NCI-H446 (cell line): ENCODE data around the gene DCUN1D3.
"Not testable (repeated sequence)": the region's sequence is repeated elsewhere in the genome, so short reads cannot be mapped to it uniquely, and the experiment has no call there.

Experiments
- DNase-seq, 2 experiments: peaks; one replicate each; lab custom pipeline; 2025; lab: John Stamatoyannopoulos, UW

The DCUN1D3 gene

GRCh38 chr16:20862162-20862960, 37.8 kb downstream of the DCUN1D3 start:
- DNase-seq, result no peak

DNA sequence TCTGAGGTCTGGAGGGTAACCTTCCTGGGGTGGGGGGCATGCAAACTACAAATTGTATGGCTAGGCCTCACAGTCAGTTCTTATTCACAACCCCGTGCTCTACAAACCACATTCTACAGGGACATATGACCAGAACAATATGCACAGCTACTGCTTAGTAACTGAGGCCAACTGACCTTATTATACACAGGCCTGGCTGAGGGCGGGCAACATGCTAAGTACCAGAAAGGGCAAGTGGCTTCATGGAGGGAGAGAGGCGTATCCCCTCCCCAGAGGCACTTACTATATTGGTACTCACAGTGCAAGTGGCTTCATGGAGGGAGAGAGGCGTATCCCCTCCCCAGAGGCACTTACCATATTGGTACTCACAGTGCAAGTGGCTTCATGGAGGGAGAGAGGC, 39.2 kb downstream of the DCUN1D3 start:
- DNase-seq, result not testable (repeated sequence)

DNA sequence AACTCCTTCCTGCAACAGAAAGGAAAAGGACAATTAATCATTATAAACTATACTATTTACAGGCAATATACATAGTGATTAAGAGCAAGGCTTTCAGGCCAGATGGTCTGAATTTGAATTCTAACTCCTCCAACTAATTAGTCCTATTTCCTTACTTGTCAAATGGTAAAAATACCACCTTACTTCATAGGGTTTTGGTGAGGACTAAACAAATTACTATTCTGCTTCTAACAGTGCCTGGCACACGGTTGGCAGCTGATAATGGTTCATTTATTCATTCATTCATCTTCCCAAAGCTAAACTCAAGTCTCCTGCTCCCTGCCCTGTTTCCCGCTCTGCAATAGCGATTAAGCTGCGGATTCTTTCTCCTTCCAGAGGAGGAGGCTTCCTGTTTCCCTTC, 39.8 kb downstream of the DCUN1D3 start:
- DNase-seq, result no peak

GRCh38 chr16:20859699-20860098, 40.5 kb downstream of the DCUN1D3 start:
- no peak for DNase-seq

GRCh38 chr16:20859229-20859628, 40.9 kb downstream of the DCUN1D3 start:
- no peak for DNase-seq

DNA sequence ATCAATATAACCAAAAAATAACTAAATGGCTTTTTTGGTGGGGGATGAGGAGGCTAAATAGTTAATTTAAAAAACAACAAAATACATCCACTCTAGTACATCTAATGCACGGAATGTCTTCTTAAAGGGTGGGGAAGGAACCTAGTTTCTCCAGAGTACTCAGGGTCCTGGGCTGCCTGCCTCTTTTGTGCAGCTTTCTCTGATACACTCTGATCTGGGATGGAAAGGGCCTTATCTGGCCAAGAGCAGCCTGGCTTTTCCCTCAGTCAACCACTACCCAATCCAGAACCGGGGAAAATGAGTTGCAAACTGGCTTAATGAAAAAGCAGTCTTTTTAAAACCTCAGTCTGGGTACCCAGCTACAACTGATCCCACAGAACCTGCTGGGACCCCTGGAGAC, 42.9 kb downstream of the DCUN1D3 start:
- DNase-seq, result no peak

GRCh38 chr16:20854963-20855362, 45.2 kb downstream of the DCUN1D3 start:
- no peak for DNase-seq

DNA sequence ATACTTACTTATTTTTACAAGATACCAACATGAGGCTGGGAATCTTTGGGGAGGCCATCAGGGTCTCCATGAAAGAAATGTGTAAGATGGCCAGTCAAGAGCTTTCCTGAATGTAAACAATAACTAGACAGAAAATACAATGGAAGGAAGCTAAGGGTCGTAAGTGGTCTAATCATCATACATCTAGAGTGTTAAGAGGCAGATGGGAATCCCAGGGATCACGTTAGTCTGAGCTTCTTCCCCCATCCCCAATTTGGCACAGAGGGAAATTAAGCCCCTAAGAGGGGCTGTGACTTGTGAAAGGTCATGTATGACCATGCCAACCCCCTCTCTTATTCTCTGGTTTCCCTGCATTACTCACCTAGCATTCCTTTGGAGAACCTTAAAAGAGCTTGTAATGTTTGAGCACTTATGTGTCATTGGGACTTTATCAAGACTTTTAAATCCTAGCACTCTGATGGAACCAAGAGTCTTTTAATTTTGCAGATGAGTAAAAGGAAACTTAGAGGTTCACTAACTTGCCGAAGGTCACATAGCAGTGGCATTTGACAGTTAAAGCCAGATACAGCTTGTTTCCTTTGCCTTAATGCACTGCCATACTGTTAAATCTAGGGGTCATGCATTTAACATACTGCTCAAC, 46.1 kb downstream of the DCUN1D3 start:
- no peak for DNase-seq

DNA sequence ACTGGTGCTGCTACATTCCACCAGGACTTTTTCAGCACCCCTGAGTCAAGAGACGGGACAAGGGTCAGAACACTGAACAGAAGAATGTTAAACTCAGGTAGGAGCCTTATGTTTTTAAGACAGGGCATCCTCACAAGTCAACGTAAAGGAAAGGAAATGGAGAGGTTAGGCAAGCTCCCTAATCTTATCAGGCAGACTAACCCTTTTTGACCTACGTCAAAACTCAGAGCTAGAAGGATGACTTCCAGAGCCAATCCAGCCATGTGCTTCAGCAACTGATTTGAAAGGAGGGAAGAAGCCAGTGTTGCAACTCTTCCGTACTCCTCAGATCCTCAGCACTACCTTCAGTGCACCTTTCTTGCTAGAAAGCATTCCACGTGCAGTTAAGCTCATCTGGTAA, 47.0 kb downstream of the DCUN1D3 start:
- no peak for DNase-seq

DNA sequence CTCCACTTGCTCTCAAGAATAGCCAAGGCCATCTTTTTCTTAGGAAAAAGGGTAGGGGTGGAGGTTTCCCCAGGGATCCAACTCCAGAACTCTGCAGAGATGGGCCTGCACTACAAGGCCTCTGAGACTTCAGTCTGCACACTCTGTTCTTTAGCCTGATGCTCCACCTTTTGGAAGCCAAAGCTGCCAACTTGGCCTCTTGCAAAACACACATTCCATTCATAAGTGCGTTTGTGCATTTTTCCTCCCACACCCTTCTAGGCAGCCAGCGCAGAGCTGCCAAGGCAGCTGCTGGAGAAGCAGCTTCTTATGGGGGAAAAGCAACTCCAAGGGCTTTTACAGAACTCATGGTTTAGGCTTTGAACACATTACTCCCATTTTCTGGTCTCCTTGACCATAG, 48.6 kb downstream of the DCUN1D3 start:
- DNase-seq, result peak in 1 of 2 experiments; percentile 34

DNA sequence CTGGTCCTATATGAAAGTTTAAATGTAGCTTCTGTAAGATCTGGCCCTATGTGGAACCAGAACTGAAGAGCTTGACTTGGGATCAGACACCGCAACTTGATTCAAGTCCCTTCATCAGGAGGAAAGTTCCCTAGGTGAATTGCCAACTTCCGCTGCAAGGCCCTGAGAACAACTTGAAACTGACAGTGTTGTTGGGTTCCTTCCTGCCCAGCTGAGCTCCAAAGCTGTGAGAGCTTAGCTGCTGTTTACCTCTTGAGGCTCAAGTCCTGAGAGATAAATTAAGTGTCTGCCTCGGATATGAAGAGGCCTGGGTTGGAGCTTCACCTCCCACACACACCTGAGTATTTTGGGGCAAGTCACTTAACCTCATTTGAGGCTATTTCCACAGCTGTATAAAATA, 49.2 kb downstream of the DCUN1D3 start:
- no peak for DNase-seq

DNA sequence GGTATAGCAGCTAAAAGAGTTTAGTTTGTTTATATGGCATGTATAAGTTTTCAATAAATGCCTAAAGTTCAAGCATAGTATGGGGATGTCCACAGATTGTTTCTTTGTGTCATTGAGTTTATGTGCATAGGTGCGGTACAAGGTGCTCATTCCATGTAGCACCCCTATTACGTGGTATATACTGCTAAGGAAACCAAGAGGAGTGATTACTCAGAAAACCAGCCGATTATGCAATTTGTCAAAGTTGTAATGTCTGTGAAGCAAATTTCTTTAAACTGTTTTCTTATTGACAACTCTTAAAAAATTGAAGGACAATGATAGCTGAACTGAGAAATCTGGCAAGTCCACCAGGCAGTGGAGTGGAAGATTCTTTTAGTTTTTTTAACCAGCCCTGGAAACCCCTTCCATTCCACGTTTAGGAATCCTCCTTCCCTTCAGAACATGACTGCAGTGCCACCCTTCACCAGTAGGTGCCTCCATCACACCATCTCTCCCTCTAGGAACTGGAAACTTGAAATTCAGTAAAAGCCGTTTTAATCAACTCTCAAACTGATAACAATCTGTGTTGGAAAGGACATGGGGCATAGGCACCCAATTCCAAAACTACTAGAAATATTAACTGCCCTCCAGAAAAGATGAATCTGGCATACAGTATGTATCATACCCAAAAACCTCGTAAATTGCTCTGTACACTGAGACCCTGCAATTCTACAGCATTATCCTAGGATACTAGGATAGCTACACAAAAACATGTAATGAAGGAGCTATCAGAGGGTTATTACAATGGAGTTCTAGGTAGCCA, 50.4 kb downstream of the DCUN1D3 start:
- peak; percentile 55 to 63 for DNase-seq

DNA sequence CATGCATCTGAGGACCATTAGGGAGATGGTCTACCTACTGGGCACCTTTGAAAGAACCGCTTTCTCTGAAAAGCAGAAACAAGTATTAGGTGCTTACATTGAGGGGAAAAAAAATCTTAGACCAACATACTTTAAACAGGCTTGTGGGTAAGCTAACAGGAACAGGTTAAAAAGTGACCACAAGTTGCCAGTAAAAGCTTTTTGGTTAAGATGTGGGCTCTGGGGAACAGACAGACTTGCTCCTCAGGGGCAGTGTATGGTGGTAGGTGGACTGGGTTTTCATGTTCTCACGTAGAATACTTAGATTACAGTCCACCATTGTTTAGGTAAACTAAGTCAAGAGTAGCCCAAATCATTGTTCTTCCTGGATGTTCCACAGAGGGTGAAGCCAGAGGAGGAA, 52.6 kb downstream of the DCUN1D3 start:
- no peak for DNase-seq

- DNase-seq, result no peak
Observed at GRCh38 chr16:20846551-20846950, 53.6 kb downstream of the DCUN1D3 start.

DNA sequence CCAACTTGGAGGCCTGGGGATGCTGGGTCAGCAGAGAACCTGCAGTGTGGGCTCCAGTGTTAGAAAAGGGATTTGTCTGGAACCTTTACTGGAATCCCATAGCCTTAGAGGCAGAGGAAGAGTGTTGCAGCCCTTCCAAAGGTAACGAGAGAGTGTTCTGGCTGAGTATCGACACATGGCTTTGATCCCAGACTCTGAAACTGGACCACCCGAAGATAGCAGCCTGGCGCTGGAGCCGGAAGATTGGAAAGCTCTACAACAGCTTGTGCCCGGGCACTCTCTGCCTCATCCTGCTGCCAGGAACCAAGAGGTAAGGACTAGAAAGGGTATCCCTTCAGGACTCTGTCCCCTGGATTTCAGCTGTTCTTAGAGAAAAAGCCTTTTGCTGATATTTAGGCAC, 54.1 kb downstream of the DCUN1D3 start:
- peak in 1 of 2 experiments; percentile 42 for DNase-seq

DNA sequence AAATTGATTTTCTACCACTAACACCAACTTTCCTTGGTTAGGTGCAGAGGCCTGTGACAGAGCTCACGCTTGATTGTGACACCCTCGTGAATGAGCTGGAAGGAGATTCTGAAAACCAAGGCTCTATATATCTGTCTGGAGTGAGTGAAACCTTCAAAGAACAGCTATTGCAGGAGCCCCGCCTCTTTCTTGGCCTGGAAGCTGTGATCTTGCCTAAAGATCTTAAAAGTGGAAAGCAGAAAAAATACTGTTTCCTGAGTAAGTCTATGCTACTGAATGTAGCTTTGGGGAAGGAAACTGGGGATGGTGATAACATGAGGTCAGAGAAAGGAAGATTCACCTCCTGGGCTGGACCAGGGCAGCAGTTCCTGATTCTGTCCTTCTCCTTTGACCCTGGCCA, 55.6 kb downstream of the DCUN1D3 start:
- no peak for DNase-seq

DNA sequence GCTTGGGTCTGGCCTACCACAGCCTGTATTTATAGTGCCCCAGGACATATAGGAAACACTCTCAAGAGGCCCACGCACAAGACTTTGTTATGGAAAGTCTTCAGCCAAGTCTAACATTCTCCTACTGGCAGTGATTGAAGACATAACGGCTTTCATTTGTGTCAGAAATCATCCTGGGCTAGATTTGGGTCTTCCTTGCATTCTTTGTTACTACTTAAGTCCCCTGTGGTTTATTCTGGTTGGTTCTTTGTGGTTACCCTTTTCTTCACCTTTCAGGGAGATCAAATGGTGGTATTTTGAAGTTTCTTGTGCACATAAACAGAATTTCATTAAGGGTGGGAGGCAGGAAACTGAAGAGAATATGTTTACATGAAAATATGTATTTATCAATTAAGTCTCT, 56.1 kb downstream of the DCUN1D3 start:
- no peak for DNase-seq

DNA sequence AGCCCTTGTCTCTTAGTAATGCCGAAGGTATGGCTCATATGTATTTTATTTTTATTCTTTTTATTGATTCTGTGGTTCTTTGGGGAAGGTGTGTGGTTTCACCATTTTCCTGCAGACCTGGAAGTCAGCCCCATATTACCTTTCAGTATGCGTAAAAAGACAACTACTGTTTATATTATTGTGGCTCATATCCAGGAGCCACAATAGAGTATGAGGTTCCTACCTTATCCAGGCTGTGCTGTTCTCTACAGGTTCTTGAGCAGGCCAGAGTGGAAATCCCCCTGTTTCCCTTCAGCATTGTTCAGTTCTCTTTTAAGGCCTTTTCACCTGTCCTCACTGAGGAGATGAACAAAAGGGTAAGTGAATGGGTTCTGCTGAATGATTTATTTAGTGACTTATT, 60.7 kb downstream of the DCUN1D3 start:
- no peak for DNase-seq

- DNase-seq, result no peak
Observed at GRCh38 chr16:20838240-20838639, 61.9 kb downstream of the DCUN1D3 start.

DNA sequence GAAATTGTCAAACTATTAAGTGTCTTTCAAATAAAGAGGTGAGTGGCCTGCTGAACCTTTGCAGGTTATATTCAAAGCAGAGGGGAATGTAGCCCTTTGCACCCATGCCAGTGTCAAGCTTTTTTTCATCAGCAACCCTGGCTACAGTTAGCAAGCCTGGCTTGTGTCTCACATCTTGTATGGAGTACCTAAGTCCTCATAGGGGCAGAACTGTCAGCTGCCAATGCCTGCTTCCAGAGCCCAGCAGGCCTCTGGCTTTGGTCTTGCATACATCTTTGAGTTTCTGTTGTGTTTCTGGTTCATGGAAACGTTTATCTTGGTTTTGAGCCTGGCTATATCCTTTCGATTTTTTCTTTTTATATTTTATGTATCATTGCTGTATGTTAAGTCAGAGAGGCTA, 67.1 kb downstream of the DCUN1D3 start:
- DNase-seq, result peak; percentile 5 to 61

GRCh38 chr16:20830372-20830771, 69.8 kb downstream of the DCUN1D3 start:
- DNase-seq, result no peak

DNA sequence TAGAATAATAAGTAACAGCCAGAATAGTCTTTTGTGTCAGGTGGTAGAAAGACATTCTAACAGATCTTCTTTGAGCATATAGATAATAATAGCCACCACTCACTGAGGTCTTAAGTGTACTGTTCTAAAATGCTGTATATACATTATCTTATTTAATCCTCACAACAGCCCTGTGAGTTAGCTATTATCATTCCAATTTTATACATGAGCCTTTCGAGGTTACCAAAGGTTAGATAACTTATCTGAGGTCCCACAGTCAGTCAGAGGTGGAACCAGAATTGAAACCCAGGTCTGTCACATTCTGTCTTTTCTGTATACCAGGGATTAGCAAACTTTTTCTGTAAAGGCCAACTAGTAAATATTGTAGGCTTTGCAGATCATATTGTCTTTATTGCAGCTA, 70.6 kb downstream of the DCUN1D3 start:
- DNase-seq, result no peak

DNA sequence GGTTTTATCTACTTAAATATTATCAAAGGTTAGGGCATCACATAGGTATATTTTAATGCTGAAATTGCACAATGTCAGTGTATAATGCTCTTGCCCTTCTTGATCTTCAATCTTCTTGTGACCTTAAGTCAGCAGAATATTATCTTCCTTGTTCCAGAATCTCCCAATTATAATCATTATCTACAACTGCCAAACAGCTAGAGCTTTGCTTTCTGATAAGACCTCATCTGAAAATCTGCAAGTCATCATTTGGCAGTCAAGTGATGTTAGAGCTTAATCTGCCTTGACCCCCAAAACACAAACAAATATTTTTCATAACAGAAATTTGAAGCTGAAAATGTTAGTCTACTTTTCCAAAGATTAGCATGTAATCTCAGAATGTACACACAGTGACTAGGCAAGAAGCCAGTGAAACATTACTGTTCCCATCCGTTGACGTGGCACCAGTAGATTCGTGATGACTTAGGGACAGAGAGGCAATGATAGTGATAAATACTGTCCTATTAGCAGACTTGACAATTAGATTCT, 74.1 kb downstream of the DCUN1D3 start:
- DNase-seq, result no peak
